Measurements from ENCODE around the gene LITAFD. TPM values are rescaled to one million over a fixed set of nuclear protein-coding genes. Genes with fewer than 3 reads are reported as not detected.

Gene LITAFD
- total and polyA plus RNA-seq, 4 donors: 0.33 TPM; not detected in 3

DNA sequence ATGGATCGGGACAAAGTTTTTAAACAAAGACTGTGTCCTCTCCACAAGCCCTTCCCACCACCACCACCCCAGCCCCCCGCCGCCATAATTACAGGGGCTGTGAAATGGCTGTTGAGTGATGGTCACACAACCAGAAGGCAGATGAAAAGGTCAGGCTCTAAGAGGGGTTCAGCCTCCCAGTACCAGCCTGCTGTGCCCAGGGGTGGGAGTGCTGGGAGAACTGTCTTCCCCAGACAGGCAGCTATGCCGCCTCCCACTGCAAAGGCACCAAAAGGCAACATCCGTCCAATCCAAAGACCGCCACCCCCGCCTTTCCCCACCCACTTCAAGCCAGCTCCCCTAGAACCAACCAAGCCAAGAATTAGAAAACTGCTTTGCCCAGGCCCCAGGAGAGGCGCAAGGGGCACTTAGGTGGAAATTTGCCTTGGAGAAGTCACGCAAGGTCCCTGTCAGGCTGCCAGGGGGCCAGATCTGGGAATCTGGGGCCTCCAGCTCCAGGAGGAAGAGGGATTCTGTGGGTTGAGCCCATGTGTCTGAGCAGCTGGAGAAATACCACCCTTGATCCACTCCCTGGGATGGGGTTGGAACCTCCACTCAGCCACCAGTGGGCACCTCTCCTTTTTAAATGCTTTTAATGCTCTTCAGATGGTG lies 27.7 kb upstream of the LITAFD start:
- Histone ChIP-seq H3K4me1 (ENCODE audit: control insufficient read depth, insufficient read depth, low read length) (no peaks in the 10 kb centered on the region), H3K4me3 (ENCODE audit: low read depth, low read length) (no peak overlapping the region), H3K36me3 (ENCODE audit: control insufficient read depth, insufficient read depth, low read length) (peaks cover 87% of the 10 kb centered on the region), H3K27me3 (ENCODE audit: control insufficient read depth, insufficient read depth, low read length) (no peaks in the 10 kb centered on the region), H3K27ac (ENCODE audit: low read depth, low read length) (no peak overlapping the region), H3K9me3 (ENCODE audit: control insufficient read depth, insufficient read depth, low read length) (no peaks in the 10 kb centered on the region)
- 80% methylated on average over 1 of the region's 9 CpGs for WGBS (ENCODE audit: insufficient coverage)
- DNase-seq (ENCODE audit: low read depth in 4 of 6, low spot score in 6 of 6): no peak

DNA sequence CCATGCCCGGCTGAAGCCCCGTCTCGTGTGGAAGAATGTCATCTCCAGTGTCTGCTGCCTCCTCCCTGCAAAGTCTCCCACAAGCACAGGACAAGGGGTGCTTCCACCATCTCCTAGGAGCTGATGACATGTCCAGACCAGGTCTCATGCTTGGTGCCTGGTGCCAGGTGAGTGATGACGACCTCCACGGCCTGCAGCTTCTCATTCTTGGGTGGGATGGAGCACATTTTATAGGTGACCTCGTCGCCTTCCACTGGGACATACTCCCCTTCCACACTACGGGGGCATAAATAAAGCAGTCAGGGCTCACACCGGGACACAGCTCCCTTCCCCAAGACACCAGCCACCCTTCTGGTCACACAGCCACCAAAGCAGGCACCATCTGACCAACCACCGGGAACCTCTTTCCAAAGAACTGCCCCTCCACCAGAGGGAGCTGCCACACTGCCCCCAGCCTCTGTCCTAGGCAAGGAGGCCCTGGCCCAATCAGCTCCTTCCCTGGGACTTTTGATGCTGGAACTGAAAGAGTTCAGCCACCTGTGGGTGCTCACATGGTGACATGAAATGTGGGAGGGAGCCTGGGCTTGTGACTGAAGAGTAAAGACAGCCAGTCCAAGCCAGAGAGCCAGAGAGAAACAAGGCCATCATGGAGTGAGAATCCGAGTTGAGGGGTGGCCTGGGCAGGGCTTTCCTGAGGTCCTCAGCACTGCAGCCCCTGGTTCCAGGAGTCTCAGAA lies 26.9 kb upstream of the LITAFD start:
- no peak overlapping the region for H3K27ac ChIP-seq (ENCODE audit: low read depth, low read length)
- H3K27me3 ChIP-seq (ENCODE audit: control insufficient read depth, insufficient read depth, low read length): no peaks in the 10 kb centered on the region
- H3K4me1 ChIP-seq (ENCODE audit: control insufficient read depth, insufficient read depth, low read length): no peaks in the 10 kb centered on the region
- H3K9me3 ChIP-seq (ENCODE audit: control insufficient read depth, insufficient read depth, low read length): no peaks in the 10 kb centered on the region
- peaks cover 86% of the 10 kb centered on the region for H3K36me3 ChIP-seq (ENCODE audit: control insufficient read depth, insufficient read depth, low read length)
- DNase-seq (ENCODE audit: low read depth in 4 of 6, low spot score in 6 of 6): no peak
- no peak overlapping the region for H3K4me3 ChIP-seq (ENCODE audit: low read depth, low read length)
- WGBS (ENCODE audit: insufficient coverage): 93% methylated on average over 9 of the region's 11 CpGs

DNA sequence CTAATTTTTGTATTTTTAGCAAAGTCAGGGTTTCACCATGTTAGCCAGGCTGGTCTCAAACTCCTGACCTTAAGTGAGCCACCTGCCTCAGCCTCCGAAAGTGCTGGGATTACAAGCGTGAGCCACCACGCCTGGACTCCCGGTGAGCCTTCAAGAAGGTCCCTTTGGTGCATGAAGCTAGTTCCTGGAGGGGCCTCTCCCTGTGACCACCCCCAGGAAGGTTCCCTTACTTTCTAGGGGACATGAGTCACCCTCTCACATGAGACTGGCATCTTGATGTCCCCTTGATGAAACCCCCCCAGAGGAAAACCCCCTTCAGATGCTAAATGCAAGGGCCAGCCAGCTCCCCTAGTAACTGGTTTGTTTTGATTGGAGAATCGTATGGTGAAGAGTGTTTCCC lies 26.2 kb upstream of the LITAFD start:
- DNase-seq (ENCODE audit: low read depth in 4 of 6, low spot score in 6 of 6): no peak
- Histone ChIP-seq H3K36me3 (ENCODE audit: control insufficient read depth, insufficient read depth, low read length) (peaks cover 79% of the 10 kb centered on the region), H3K27me3 (ENCODE audit: control insufficient read depth, insufficient read depth, low read length) (no peaks in the 10 kb centered on the region), H3K4me3 (ENCODE audit: low read depth, low read length) (no peak overlapping the region), H3K27ac (ENCODE audit: low read depth, low read length) (no peak overlapping the region), H3K9me3 (ENCODE audit: control insufficient read depth, insufficient read depth, low read length) (no peaks in the 10 kb centered on the region), H3K4me1 (ENCODE audit: control insufficient read depth, insufficient read depth, low read length) (no peaks in the 10 kb centered on the region)
- WGBS (ENCODE audit: insufficient coverage): 97% methylated on average over 3 of the region's 5 CpGs

DNA sequence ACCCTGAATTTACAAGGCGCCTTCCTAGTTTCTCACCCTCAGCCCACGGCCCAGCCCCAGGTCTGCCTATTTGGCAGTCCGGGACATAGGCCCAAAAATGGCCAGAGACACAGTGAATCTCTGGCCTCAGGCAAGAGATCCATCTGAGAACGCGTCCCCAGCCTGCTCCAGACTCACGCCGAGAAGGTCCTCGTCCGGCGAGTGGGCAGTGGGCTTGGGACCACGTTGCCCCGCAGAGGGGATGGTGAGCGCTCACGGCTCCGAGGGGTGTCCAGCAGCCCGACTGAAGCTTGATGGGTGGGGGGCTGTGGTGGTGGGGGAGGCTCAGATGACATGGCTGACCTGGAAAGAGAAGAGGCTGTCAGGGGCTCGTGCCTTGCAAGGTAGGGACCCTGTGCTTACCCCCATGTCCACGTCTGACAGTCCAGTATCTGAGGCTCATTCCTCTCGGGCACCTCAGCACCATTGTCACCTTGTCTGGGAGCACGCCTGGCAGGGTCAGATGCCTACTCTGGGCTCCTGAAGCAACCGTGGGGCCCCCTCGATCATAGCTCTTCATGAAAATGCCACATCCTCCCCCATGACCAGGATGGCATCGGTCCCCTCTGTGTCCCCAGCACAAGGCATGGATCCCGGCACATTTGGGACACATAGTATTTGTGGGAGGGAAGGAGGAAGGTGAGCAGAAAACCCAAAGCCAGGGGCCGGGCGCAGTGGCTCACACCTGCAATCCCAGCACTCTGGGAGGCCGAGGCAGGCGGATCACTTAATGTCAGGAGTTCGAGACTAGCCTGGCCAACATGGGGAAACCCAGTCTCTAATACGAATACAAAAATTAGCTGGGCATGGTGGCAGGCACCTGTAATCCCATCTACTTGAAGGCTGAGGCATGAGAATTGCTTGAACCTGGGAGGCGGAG lies 22.9 kb upstream of the LITAFD start:
- no peak for DNase-seq (ENCODE audit: low read depth in 4 of 6, low spot score in 6 of 6)
- H3K9me3 ChIP-seq (ENCODE audit: control insufficient read depth, insufficient read depth, low read length): no peaks in the 10 kb centered on the region
- H3K27ac ChIP-seq (ENCODE audit: low read depth, low read length): no peak overlapping the region
- 94% methylated on average over 29 of the region's 31 CpGs for whole genome bisulfite sequencing (ENCODE audit: insufficient coverage)
- no peaks in the 10 kb centered on the region for H3K27me3 ChIP-seq (ENCODE audit: control insufficient read depth, insufficient read depth, low read length)
- H3K36me3 ChIP-seq (ENCODE audit: control insufficient read depth, insufficient read depth, low read length): peaks cover 66% of the 10 kb centered on the region
- H3K4me1 ChIP-seq (ENCODE audit: control insufficient read depth, insufficient read depth, low read length): peaks cover 27% of the 10 kb centered on the region
- H3K4me3 ChIP-seq (ENCODE audit: low read depth, low read length): no peak overlapping the region

DNA sequence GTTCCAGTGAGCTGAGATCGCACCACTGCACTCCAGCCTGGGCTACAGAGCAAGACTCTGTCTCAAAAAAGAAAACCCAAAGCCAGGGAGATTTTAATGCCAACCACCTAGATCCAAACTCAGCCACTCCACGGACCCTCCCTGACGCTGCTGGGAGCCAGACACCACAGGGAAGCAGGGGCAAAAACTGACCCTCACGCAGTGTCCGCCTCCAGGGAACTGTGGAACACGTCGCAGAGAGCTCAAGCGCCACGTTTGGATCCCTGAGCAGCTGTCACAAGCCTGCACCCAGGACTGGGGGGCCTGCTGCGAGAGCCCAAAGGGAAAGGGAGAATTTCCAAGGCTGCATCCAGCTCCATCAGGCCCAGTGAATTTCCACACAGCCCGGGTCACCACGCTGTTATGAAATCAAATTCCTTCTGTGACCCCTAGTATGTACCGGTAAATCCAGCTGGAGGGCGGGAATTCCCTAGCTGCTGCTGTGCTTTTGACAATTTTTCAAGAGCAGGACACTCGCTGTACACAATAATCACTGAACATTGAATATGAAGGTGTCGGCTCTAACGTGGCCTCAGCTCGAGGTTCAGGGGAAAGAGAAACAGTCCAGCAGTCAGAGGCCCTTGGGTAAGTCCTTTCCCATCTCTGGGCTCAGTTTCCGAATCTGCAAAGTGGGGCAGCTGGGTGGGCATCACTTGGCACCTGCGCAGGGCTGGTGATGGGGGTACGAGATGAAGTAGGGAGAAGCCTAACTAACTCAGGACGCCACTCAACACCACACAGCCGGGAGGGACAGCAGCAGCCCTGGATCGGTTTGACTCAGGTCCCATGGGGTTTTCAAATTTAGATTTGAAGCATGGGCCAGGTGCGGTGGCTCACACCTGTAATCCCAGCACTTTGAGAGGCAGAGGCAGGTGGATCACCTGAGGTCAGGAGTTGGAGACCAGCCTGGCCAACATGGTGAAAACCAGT lies 22.0 kb upstream of the LITAFD start:
- Histone ChIP-seq H3K27ac (ENCODE audit: low read depth, low read length) (no peak overlapping the region), H3K4me1 (ENCODE audit: control insufficient read depth, insufficient read depth, low read length) (peaks cover 37% of the 10 kb centered on the region), H3K36me3 (ENCODE audit: control insufficient read depth, insufficient read depth, low read length) (peaks cover 60% of the 10 kb centered on the region), H3K9me3 (ENCODE audit: control insufficient read depth, insufficient read depth, low read length) (no peaks in the 10 kb centered on the region), H3K27me3 (ENCODE audit: control insufficient read depth, insufficient read depth, low read length) (no peaks in the 10 kb centered on the region), H3K4me3 (ENCODE audit: low read depth, low read length) (no peak overlapping the region)
- DNase-seq (ENCODE audit: low read depth in 4 of 6, low spot score in 6 of 6): no peak
- WGBS (ENCODE audit: insufficient coverage): 70% methylated on average over 20 of the region's 25 CpGs

DNA sequence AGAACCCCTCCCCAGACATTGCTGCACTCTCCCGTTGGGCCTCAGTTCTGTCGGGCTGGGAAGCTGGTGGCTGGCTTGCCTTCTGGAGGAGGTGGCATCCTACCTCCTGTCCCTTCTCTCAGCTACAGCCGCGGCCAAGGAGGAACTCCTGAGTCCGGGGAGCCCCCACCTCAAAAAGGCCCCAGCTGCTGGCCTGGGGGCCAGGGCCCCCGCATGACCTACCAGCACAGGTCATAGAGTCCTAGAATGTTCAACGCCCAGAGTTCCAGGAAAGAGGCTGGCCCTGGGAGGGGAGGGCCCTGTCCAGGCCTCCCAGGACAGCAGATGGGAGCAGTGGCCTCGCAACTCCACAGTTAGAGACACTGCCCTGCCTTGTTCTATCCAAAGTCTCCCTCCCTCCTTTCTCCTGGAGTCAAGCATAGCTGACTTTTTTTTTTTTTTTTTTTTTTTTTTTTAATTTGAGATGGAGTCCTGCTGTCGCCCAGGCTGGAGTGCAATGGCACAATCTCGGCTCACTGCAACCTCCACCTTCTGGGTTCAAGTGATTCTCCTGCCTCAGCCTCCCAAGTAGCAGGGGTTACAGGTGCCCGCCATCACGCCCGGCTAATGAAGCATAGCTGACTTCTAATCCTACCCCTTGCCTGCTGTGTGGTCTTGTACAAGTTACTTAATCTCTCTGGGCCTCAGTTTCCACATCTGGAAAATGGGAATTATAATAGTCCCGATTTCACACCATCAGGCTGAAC lies 20.4 kb upstream of the LITAFD start:
- no peak overlapping the region for H3K27ac ChIP-seq (ENCODE audit: low read depth, low read length)
- WGBS (ENCODE audit: insufficient coverage): 86% methylated on average over 10 of the region's 14 CpGs
- H3K36me3 ChIP-seq (ENCODE audit: control insufficient read depth, insufficient read depth, low read length): peaks cover 51% of the 10 kb centered on the region
- no peak overlapping the region for H3K4me3 ChIP-seq (ENCODE audit: low read depth, low read length)
- H3K27me3 ChIP-seq (ENCODE audit: control insufficient read depth, insufficient read depth, low read length): no peaks in the 10 kb centered on the region
- peaks cover 51% of the 10 kb centered on the region for H3K4me1 ChIP-seq (ENCODE audit: control insufficient read depth, insufficient read depth, low read length)
- DNase-seq (ENCODE audit: low read depth in 4 of 6, low spot score in 6 of 6): no peak
- H3K9me3 ChIP-seq (ENCODE audit: control insufficient read depth, insufficient read depth, low read length): no peaks in the 10 kb centered on the region

DNA sequence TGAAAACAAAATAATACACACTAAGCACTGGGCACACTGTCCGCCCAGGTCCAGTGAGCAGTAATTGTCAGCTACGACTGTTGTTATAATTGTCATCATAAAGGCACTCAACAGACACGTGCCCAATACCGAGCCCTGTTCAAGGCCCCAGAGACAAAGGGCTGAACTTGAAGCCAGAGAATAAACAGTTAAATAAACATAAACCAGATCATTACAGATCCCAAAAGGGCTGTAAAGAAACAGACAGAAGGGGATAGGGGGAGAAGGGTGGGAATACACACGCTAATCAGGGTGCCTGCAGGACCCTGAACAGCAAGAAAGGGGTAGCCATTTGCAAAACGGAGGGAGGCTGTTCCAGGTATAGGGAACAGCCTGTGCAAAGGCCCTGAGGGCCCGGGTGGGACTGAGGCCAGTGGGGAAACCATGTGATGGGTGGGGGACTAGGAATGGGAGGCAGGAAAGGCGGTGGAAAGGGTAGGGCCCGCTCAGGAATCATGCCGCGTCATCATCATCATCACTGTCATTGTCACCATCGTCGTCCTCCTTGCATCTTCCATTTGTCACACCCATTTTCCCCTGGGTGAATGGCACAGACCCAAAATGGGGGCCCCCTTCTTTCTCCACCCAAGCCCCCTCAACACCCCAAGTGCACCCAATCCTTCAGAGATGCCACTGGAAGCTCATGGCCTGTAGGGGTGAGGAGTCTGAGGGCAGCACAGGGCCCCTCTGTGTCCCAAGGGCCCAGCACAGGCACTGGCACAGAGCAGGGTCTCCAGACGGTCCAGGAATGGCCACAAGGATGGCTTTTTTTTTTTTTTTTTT lies 19.6 kb upstream of the LITAFD start:
- H3K4me1 ChIP-seq (ENCODE audit: control insufficient read depth, insufficient read depth, low read length): peaks cover 59% of the 10 kb centered on the region
- H3K36me3 ChIP-seq (ENCODE audit: control insufficient read depth, insufficient read depth, low read length): peaks cover 45% of the 10 kb centered on the region
- no peak for DNase-seq (ENCODE audit: low read depth in 4 of 6, low spot score in 6 of 6)
- no peaks in the 10 kb centered on the region for H3K27me3 ChIP-seq (ENCODE audit: control insufficient read depth, insufficient read depth, low read length)
- WGBS (ENCODE audit: insufficient coverage): 66% methylated on average over 8 of the region's 14 CpGs
- no peak overlapping the region for H3K27ac ChIP-seq (ENCODE audit: low read depth, low read length)
- H3K4me3 ChIP-seq (ENCODE audit: low read depth, low read length): no peak overlapping the region
- no peaks in the 10 kb centered on the region for H3K9me3 ChIP-seq (ENCODE audit: control insufficient read depth, insufficient read depth, low read length)
